GM10248 (cell line): ENCODE data around the gene SPDYE16.
"Not testable (repeated sequence)": the region's sequence is repeated elsewhere in the genome, so short reads cannot be mapped to it uniquely, and the experiment has no call there.

ENCODE experiments used
- CTCF ChIA-PET: fragments of 300-600 bp; sonication (Branson Sonifier 250); formaldehyde crosslinking; extraction: SDS; loops from one replicate; lab custom pipeline; 2021; ENCODE audit warnings: antibody characterized with exemption; lab: Yijun Ruan, JAX
- POLR2A ChIA-PET: fragments of 350-650 bp; sonication (Branson Sonifier 250); formaldehyde crosslinking; extraction: SDS; loops from one replicate; lab custom pipeline; 2020; ENCODE audit warnings: antibody characterized with exemption; lab: Yijun Ruan, JAX
- DNase-seq: peaks from one replicate; pipeline ENCODE4 v3.0.0; 2012; ENCODE audit errors: extremely low spot score
- TF ChIP-seq, protein P1 (sequence below): IDR thresholded peaks from 2 replicates; pipeline ENCODE4 v1.5.1; 2012; ENCODE audit warnings: mild to moderate bottlenecking, low read depth; ENCODE audit errors: extremely low read depth, missing control alignments, control extremely low read depth

SPDYE16 gene

DNA sequence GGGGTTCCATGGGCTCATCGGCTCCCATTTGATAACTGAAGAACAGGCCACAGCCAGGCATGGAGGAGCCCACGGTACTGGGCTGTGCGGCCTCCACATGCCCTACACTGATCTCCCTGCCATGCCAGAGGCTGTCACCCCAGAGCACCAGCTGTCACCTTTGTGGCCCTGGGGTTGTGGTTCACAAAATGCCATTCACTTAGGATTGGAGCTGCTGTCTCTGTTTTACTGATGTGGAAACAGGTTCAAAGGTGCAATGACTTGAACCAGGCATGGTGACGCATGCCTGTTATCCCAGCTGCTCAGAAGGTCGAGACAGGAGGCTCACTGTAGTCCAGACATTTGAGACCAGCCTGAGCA, 37.0 kb downstream of the SPDYE16 start:
- ChIA-PET CTCF (no interaction called here), POLR2A (no interaction called here)
- DNase-seq: peak; percentile 13
- TF ChIP-seq, protein P1, sequence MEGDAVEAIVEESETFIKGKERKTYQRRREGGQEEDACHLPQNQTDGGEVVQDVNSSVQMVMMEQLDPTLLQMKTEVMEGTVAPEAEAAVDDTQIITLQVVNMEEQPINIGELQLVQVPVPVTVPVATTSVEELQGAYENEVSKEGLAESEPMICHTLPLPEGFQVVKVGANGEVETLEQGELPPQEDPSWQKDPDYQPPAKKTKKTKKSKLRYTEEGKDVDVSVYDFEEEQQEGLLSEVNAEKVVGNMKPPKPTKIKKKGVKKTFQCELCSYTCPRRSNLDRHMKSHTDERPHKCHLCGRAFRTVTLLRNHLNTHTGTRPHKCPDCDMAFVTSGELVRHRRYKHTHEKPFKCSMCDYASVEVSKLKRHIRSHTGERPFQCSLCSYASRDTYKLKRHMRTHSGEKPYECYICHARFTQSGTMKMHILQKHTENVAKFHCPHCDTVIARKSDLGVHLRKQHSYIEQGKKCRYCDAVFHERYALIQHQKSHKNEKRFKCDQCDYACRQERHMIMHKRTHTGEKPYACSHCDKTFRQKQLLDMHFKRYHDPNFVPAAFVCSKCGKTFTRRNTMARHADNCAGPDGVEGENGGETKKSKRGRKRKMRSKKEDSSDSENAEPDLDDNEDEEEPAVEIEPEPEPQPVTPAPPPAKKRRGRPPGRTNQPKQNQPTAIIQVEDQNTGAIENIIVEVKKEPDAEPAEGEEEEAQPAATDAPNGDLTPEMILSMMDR: no peak

- POLR2A ChIA-PET: no interaction called here
- TF ChIP-seq, protein P1: no peak
- DNase-seq: peak; percentile 9
- CTCF ChIA-PET: no interaction called here
These were observed 37.7 kb downstream of the SPDYE16 start for GRCh38 chr7:76505168-76506080.

GRCh38 chr7:76504351-76505167, 38.5 kb downstream of the SPDYE16 start:
- DNase-seq: peak; percentile 7
- POLR2A ChIA-PET, CTCF ChIA-PET: not testable (repeated sequence)

GRCh38 chr7:76503244-76503643, 39.9 kb downstream of the SPDYE16 start:
- POLR2A ChIA-PET, CTCF ChIA-PET, DNase-seq: not testable (repeated sequence)

GRCh38 chr7:76502836-76503235, 40.3 kb downstream of the SPDYE16 start:
- DNase-seq, POLR2A ChIA-PET, CTCF ChIA-PET: not testable (repeated sequence)

GRCh38 chr7:76502224-76502623, 40.9 kb downstream of the SPDYE16 start:
- CTCF ChIA-PET, POLR2A ChIA-PET, DNase-seq: not testable (repeated sequence)

DNA sequence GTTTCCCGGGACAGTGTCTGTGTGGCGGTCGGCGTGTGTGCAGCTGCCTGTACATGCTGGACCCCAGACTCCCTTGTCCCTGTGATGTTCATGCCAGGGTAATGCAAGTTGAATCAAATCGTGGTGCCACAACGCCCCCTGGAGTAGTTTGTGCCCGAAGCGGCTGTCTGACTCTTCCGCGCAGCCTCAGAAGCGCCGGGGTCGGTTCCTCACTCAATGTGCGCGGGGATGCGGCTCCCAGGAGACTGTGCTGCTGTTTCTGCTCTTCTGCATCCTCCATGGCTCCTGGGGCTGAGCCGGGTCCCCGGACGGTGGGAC, 43.2 kb downstream of the SPDYE16 start:
- CTCF ChIA-PET: not testable (repeated sequence)

GRCh38 chr7:76499201-76499923, 43.7 kb downstream of the SPDYE16 start:
- DNase-seq, POLR2A ChIA-PET, CTCF ChIA-PET: not testable (repeated sequence)

More for the DNA sequence above, 43.2 kb downstream of the SPDYE16 start:
- POLR2A ChIA-PET, DNase-seq: not testable (repeated sequence)

- CTCF ChIA-PET, DNase-seq, POLR2A ChIA-PET: not testable (repeated sequence)
These were observed 44.4 kb downstream of the SPDYE16 start for GRCh38 chr7:76498583-76499200.

DNA sequence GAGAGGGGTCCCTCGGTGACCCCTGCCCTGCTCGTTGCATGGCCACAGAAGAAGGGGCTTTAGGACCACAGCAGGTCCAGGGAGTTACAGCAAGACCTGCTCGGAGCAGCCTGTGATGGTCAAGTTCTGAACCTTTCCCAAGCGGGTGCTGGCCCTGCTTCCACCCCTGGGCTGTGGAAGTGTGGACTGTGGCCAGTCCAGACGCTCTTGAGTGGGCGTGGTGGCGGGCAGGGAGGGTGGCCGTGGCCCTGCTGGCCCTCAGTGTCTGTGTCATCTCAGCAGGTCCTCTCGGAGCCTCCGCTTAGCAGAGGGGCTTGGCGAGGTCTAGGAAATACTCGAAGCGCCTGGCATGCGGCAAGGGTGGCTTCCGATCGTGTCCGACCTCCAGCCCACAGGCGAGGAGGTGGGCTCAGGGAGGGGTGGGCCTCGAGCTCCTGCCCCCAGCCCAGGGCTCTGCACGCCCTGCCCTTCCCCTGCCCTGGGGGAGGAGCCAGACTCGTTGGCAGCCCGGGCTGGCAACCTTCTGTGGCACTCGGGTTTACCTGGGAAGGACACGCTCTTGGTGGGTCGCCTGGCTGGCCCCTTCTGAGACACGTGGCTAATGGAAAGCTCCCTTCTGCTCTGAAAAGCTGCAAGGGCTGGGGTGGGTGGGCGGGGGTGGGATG, 45.0 kb downstream of the SPDYE16 start:
- CTCF ChIA-PET, DNase-seq, POLR2A ChIA-PET: not testable (repeated sequence)

GRCh38 chr7:76495717-76496116, 47.4 kb downstream of the SPDYE16 start:
- POLR2A ChIA-PET, DNase-seq, CTCF ChIA-PET: not testable (repeated sequence)

DNA sequence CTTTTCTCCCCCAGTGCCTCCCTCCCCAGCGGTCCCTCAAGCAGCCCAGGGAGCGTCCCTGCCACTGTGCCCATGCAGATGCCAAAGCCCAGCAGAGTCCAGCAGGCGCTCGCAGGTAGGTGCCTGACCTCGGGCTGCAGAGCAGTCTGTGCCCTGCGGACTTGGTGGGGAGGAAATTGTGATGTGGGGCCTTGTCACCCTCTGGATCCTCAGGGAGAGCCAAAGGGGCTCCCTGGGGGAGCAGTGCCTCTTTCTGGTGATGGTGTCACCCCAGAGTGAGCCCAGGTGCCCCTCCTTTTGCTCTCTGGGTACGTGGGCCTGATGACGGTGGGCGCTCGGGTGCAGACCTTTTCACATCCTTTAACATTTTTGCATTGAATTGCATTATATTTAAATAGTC, 51.0 kb downstream of the SPDYE16 start:
- DNase-seq, CTCF ChIA-PET, POLR2A ChIA-PET: not testable (repeated sequence)

GRCh38 chr7:76487969-76488368, 55.1 kb downstream of the SPDYE16 start:
- CTCF ChIA-PET, DNase-seq, POLR2A ChIA-PET: not testable (repeated sequence)

GRCh38 chr7:76486618-76487017, 56.5 kb downstream of the SPDYE16 start:
- CTCF ChIA-PET, POLR2A ChIA-PET, DNase-seq: not testable (repeated sequence)
